Measurements from ENCODE around the gene CBX4. TPM values are rescaled to one million over a fixed set of nuclear protein-coding genes. Genes with fewer than 3 reads are reported as not detected.

Gene CBX4
- total RNA-seq, 1 experiment from 2014 or later: 53.5 TPM

DNA sequence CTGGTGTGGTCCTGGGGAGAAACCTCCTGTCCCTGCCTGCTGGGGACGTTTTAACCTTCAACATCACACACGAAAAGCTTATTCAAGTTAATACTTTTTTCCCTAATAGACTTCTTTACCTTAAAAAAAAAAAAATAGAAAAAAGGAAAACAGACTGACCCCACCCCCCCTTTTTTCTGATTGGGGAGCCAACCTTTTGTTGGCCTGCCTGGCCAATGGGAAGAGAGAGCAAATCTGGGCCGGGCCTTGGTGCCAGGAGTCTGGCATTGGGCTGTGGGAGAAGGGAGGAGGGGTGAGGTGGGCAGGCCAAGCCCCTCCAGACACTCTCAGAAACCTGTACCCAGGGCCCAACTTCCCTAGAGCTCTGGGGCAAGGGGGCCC lies 45.3 kb downstream of the CBX4 start:
- Histone ChIP-seq H3K79me2 (ENCODE audit: low read length) (peaks cover 22% of the 10 kb centered on the region), H3F3A (ENCODE audit: low read length, unreplicated experiment) (peaks cover 3% of the 10 kb centered on the region), H3K4me2 (ENCODE audit: low read length) (no peak overlapping the region), H3K4me3 (ENCODE audit: low read length) (no peak overlapping the region), H3K36me3 (ENCODE audit: low read depth, low read length) (0 out of 2 replicates have a peak, but pooled peaks cover 6% of the 10 kb centered on the region), H3K27ac (ENCODE audit: low read length) (no peak overlapping the region), H3K9me2 (replicated peaks; ENCODE audit: low read length) (no peaks in the 10 kb centered on the region), H3K9me3 (ENCODE audit: low read length) (no peaks in the 10 kb centered on the region), H4K20me1 (ENCODE audit: low read length) (peaks cover 3% of the 10 kb centered on the region; the same call in 1 of the 2 replicates), H3K9ac (ENCODE audit: low read length) (no peak overlapping the region), H3K4me1 (ENCODE audit: insufficient read depth, low read length) (peaks cover 26% of the 10 kb centered on the region), H3K27me3 (ENCODE audit: low read length) (peaks cover 22% of the 10 kb centered on the region), H2AFZ (ENCODE audit: low read length) (no peak overlapping the region)
- CTCF ChIA-PET: no interaction called here
- intact Hi-C loops (cut with micrococcal nuclease): loop anchor here (5.0 kb wide), 1 partner anchor 123 kb away; no protein-coding TSS in a partner anchor
- TF ChIP-seq, protein P1, sequence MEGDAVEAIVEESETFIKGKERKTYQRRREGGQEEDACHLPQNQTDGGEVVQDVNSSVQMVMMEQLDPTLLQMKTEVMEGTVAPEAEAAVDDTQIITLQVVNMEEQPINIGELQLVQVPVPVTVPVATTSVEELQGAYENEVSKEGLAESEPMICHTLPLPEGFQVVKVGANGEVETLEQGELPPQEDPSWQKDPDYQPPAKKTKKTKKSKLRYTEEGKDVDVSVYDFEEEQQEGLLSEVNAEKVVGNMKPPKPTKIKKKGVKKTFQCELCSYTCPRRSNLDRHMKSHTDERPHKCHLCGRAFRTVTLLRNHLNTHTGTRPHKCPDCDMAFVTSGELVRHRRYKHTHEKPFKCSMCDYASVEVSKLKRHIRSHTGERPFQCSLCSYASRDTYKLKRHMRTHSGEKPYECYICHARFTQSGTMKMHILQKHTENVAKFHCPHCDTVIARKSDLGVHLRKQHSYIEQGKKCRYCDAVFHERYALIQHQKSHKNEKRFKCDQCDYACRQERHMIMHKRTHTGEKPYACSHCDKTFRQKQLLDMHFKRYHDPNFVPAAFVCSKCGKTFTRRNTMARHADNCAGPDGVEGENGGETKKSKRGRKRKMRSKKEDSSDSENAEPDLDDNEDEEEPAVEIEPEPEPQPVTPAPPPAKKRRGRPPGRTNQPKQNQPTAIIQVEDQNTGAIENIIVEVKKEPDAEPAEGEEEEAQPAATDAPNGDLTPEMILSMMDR (conservative IDR thresholded peaks at IDR 0.05; ENCODE audit: low read depth, low read length): no peak
- TF ChIP-seq EZH2phosphoT487 (IDR thresholded peaks at IDR 0.05; ENCODE audit: borderline replicate concordance, low read length) (no peak), EZH2 (IDR thresholded peaks at IDR 0.05; ENCODE audit: low read length, unreplicated experiment) (no peak)
- no TSS peak for BruUV-seq (replicated peaks)
- POLR2A ChIA-PET (ENCODE audit: unreplicated experiment): no interaction called here
- ATAC-seq (no peak), DNase-seq (no peak)

DNA sequence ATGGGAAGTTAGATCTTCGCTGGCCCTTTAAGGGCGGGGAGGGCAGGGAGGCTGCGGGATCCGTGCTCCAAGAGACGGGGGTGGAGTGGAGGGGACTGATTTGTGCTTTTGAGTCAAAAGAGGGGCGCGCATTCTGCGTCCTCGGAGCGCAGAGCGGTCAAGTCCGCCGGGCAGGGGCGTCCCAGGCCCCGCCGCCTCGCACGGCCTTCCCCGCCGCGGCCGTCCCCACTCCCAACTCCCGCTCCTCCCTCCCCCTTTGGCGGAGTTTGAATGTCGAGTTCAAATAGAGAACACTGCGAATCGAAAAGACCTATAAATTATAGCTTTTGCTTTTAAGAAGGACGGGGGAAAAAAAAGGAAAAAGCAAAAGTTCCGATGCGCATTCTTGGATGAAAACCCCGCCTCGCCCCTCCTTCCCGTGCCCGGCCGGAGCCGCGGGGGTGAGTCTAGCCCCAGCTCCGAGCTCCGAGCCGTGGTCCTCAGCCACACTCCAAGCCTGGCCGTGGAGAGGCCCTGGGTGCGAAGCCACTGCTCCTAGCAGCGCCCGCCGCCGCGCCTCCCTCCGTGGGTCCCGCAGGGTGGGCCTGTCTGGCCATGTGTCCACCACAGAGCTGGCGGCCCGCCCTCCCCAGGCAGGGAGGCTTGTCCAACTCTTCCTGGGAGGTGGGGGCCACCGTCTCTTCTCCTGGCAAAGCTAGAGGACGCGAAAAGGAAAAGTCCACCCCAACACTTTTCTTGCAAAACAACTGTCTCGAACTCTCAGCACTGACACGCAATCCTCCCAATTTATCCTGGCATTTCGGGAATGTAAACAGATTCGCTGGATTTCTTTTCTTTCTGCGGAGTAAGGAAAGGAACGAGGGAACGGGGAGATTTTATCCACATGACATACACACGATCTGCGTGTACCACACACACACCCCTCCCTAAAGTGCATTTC lies 46.0 kb downstream of the CBX4 start:
- Histone ChIP-seq H3K4me2 (ENCODE audit: low read length) (no peak overlapping the region), H3K79me2 (ENCODE audit: low read length) (peaks cover 22% of the 10 kb centered on the region), H3K9ac (ENCODE audit: low read length) (no peak overlapping the region), H3K27me3 (ENCODE audit: low read length) (peaks cover 15% of the 10 kb centered on the region), H4K20me1 (ENCODE audit: low read length) (peaks cover 3% of the 10 kb centered on the region; the same call in 1 of the 2 replicates), H3F3A (ENCODE audit: low read length, unreplicated experiment) (peaks cover 3% of the 10 kb centered on the region), H3K4me3 (ENCODE audit: low read length) (no peak overlapping the region), H3K4me1 (ENCODE audit: insufficient read depth, low read length) (peaks cover 20% of the 10 kb centered on the region), H3K9me2 (replicated peaks; ENCODE audit: low read length) (no peaks in the 10 kb centered on the region), H2AFZ (ENCODE audit: low read length) (no peak overlapping the region), H3K27ac (ENCODE audit: low read length) (no peak overlapping the region), H3K9me3 (ENCODE audit: low read length) (no peaks in the 10 kb centered on the region), H3K36me3 (ENCODE audit: low read depth, low read length) (0 out of 2 replicates have a peak, but pooled peaks cover 6% of the 10 kb centered on the region)
- TF ChIP-seq, protein P1 (conservative IDR thresholded peaks at IDR 0.05; ENCODE audit: low read depth, low read length): no peak
- TF ChIP-seq EZH2 (IDR thresholded peaks at IDR 0.05; ENCODE audit: low read length, unreplicated experiment): no peak
- TF ChIP-seq EZH2phosphoT487 (IDR thresholded peaks at IDR 0.05; ENCODE audit: borderline replicate concordance, low read length): no peak
- BruUV-seq (replicated peaks): no TSS peak
- no peak for DNase-seq
- ATAC-seq: no peak
- CTCF ChIA-PET: no interaction called here
- POLR2A ChIA-PET (ENCODE audit: unreplicated experiment): no interaction called here
- intact Hi-C loops (cut with micrococcal nuclease): loop anchor here (5.0 kb wide), 1 partner anchor 124 kb away; no protein-coding TSS in a partner anchor

Measured in PC-3 (cell line).